Measurements from ENCODE around the gene ANKS4B. TPM values are rescaled to one million over a fixed set of nuclear protein-coding genes. Genes with fewer than 3 reads are reported as not detected.

ANKS4B gene
- polyA plus RNA-seq, 1 donor (not counting 4 experiments of a cell fraction or from before 2014, with no cell fraction given) = not detected

DNA sequence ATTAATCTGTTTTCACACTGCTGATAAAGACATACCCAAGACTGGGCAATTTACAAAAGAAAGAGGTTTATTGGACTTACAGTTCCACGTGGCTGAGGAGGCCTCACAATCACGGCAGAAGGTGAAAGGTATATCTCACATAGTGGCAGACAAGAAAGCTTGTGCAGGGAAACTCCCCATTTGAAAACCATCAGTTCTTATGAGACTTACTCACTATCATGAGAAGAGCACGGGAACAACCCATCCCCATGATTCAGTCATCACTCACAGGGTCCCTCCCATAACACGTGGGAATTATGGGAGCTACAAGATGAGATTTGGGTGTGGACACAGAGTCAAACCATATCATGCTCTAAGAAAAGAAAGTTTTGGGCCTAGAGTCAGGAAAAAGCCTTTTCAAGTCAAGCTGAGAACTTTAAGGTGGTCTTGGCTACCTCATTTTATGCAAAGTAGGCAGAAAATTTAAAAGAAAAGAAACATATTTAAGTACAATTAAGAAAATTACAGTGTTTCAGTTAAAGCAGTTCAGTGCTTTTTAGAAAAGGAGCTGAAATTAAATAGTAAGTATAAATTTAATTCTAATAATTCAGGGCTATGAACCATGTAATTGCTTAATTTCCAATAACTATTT, 69.5 kb downstream of the ANKS4B start:
- no peaks in the 10 kb centered on the region for H3K36me3 ChIP-seq (ENCODE audit: control insufficient read depth in 2 of 2, extremely low read depth in 1 of 2, insufficient read depth in 2 of 2, low read length in 2 of 2)
- no peaks in the 10 kb centered on the region for H4K20me1 ChIP-seq (ENCODE audit: control insufficient read depth, extremely low read depth, insufficient read depth, low read length)
- H3K27me3 ChIP-seq (ENCODE audit: control insufficient read depth, extremely low read depth, insufficient read depth, low read length) = no peaks in the 10 kb centered on the region
- DNase-seq (ENCODE audit: low read depth, low spot score) = peak; percentile 92
- no peaks in the 10 kb centered on the region for H3K9me3 ChIP-seq (ENCODE audit: control insufficient read depth, low read depth, low read length)
- peak overlapping the region; percentile 99 for H3K9ac ChIP-seq (ENCODE audit: control insufficient read depth, extremely low read depth, insufficient read depth, low read length)
- FAIRE-seq = peak; percentile 84
- peak overlapping the region; percentile 100 for H3K27ac ChIP-seq (ENCODE audit: control insufficient read depth, insufficient read depth, low read length)
- H3K4me3 ChIP-seq (ENCODE audit: control insufficient read depth in 2 of 3, extremely low read depth in 1 of 3, insufficient read depth in 2 of 3, low read depth in 1 of 3, low read length in 3 of 3) = peak overlapping the region; percentile 65 to 99 (median 74)
- H3K79me2 ChIP-seq (ENCODE audit: control insufficient read depth, insufficient read depth, low read length) = peaks cover 25% of the 10 kb centered on the region
- no peak overlapping the region for H2AFZ ChIP-seq (ENCODE audit: control insufficient read depth, low read length)
- peaks cover 21% of the 10 kb centered on the region for H3K4me1 ChIP-seq (ENCODE audit: control insufficient read depth, extremely low read depth, insufficient read depth, low read length)
- TF ChIP-seq, protein P1, sequence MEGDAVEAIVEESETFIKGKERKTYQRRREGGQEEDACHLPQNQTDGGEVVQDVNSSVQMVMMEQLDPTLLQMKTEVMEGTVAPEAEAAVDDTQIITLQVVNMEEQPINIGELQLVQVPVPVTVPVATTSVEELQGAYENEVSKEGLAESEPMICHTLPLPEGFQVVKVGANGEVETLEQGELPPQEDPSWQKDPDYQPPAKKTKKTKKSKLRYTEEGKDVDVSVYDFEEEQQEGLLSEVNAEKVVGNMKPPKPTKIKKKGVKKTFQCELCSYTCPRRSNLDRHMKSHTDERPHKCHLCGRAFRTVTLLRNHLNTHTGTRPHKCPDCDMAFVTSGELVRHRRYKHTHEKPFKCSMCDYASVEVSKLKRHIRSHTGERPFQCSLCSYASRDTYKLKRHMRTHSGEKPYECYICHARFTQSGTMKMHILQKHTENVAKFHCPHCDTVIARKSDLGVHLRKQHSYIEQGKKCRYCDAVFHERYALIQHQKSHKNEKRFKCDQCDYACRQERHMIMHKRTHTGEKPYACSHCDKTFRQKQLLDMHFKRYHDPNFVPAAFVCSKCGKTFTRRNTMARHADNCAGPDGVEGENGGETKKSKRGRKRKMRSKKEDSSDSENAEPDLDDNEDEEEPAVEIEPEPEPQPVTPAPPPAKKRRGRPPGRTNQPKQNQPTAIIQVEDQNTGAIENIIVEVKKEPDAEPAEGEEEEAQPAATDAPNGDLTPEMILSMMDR (optimal IDR thresholded peaks at IDR 0.05 in 1 of 3, IDR thresholded peaks at IDR 0.05 in 1 of 3, conservative IDR thresholded peaks at IDR 0.05 in 1 of 3; ENCODE audit: extremely low read depth in 1 of 3, insufficient read depth in 2 of 3, low read length in 3 of 3) = no peak
- TF ChIP-seq EZH2 (IDR thresholded peaks at IDR 0.05; ENCODE audit: low read length) = no peak
- dilution Hi-C loops (cut with MboI; ENCODE audit: extremely low pct_ligation_motif_present, low sequenced_read_pairs) = no loop called here
- H3K4me2 ChIP-seq (ENCODE audit: control insufficient read depth, extremely low read depth, insufficient read depth, low read depth, low read length) = peak overlapping the region; percentile 99
- no peaks in the 10 kb centered on the region for H3K9me1 ChIP-seq (ENCODE audit: control insufficient read depth, extremely low read depth, insufficient read depth, low read length)

Other genes with a start within 250 kb of the ANKS4B start
- 1.00 to 1.4 TPM (median 1.2 TPM) in 3 replicates for gene DNAH3, start 82.9 kb upstream of the ANKS4B start, polyA plus RNA-seq
- 45.4 to 79.7 TPM (median 60.9 TPM) in 3 replicates for gene LDAF1, start 75.0 kb upstream of the ANKS4B start, polyA plus RNA-seq
- not detected in 3 replicates for gene ZP2, start 22.1 kb upstream of the ANKS4B start, polyA plus RNA-seq
- gene CRYM, start 44.6 kb downstream of the ANKS4B start, polyA plus RNA-seq = 0.10 to 0.18 TPM (median 0.17 TPM) in 3 replicates

Data from keratinocyte (primary cell).